WI38 (cell line): Measurements from ENCODE around the gene ERV3-1.
"Not testable (repeated sequence)": the region's sequence is repeated elsewhere in the genome, so short reads cannot be mapped to it uniquely, and the experiment has no call there.

Source experiments
- H3K4me3 ChIP-seq: 2 replicates; pipeline ENCODE4 v1.5.1; 2011; ENCODE audit warnings: low read depth, mild to moderate bottlenecking, control low read depth, low read length
- TF ChIP-seq, protein P1 (sequence below): IDR thresholded peaks from 2 replicates; pipeline ENCODE4 v1.5.1; 2012; ENCODE audit warnings: low read depth, mild to moderate bottlenecking, control low read depth, low read length

Gene ERV3-1, protein sequence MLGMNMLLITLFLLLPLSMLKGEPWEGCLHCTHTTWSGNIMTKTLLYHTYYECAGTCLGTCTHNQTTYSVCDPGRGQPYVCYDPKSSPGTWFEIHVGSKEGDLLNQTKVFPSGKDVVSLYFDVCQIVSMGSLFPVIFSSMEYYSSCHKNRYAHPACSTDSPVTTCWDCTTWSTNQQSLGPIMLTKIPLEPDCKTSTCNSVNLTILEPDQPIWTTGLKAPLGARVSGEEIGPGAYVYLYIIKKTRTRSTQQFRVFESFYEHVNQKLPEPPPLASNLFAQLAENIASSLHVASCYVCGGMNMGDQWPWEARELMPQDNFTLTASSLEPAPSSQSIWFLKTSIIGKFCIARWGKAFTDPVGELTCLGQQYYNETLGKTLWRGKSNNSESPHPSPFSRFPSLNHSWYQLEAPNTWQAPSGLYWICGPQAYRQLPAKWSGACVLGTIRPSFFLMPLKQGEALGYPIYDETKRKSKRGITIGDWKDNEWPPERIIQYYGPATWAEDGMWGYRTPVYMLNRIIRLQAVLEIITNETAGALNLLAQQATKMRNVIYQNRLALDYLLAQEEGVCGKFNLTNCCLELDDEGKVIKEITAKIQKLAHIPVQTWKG

DNA sequence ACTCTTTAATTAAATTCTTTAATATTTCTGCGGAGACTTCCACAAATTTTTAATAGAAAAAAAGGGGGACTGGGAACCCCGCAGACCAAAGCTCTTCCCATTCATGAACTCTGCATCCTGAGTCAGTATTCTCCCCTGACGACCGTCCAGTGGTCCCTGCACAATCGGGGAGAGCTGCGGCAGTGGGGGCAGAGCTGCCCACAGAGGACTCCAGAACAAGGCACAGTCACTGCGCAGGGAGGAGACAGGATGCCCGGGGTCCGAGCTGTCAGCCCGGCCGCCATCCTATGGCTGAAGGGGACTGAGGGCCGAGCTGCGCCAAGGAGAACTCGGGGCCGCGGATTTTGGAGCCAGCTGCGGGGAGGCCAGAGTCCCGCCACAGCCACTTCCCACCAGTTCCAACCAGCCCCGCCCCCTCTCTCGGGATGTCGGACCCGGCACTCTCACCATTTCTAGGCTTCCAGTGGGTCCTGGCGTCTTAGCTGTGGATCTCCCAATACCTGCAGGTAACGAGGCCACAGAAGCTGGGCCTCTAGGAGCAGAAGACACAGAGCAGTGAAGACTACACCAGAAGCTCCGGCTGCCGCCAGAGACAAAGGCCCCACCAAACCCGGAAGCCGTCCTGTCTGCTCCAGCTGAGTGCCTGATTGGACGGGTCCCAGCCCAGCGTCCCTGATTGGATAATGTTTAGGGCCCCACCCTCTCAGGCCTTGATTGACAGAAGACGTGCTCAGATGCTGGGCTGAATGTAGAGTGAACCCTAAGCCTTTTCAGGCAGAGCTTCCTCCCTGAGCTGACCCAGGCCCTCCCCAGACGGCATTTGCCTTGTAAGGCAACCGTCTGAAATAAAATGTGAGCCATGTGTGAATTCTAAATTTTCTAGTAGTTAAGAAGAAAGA, at the start of gene ERV3-1:
Gene ERV3-1, minus strand, starts transcription at position 594 of the 899 bp plus-strand sequence. CDS start 13,661 bp downstream, outside the sequence.
- peak within 1 kb of the TSS; percentile 93 for H3K4me3 ChIP-seq
- TF ChIP-seq, protein P1, sequence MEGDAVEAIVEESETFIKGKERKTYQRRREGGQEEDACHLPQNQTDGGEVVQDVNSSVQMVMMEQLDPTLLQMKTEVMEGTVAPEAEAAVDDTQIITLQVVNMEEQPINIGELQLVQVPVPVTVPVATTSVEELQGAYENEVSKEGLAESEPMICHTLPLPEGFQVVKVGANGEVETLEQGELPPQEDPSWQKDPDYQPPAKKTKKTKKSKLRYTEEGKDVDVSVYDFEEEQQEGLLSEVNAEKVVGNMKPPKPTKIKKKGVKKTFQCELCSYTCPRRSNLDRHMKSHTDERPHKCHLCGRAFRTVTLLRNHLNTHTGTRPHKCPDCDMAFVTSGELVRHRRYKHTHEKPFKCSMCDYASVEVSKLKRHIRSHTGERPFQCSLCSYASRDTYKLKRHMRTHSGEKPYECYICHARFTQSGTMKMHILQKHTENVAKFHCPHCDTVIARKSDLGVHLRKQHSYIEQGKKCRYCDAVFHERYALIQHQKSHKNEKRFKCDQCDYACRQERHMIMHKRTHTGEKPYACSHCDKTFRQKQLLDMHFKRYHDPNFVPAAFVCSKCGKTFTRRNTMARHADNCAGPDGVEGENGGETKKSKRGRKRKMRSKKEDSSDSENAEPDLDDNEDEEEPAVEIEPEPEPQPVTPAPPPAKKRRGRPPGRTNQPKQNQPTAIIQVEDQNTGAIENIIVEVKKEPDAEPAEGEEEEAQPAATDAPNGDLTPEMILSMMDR = no peak

DNA sequence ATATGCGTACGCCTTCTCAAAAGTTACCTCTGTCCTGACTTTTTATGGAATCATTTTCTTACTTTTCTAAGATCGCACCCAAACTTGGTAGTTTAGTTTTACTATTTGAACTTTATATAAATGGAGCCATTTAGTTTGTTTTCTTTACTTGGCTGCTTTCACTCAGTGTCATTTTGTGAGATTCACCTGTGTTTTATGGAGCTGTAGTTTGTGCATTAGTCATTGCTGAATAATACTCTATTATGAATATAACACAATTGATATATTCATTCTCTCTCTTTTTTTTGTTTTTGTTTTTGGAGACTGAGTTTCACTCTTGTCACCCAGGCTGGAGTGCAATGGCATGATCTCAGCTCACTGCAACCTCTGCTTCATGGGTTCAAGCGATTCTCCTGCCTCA, 49.3 kb upstream of the ERV3-1 start:
- not testable (repeated sequence) for H3K4me3 ChIP-seq

DNA sequence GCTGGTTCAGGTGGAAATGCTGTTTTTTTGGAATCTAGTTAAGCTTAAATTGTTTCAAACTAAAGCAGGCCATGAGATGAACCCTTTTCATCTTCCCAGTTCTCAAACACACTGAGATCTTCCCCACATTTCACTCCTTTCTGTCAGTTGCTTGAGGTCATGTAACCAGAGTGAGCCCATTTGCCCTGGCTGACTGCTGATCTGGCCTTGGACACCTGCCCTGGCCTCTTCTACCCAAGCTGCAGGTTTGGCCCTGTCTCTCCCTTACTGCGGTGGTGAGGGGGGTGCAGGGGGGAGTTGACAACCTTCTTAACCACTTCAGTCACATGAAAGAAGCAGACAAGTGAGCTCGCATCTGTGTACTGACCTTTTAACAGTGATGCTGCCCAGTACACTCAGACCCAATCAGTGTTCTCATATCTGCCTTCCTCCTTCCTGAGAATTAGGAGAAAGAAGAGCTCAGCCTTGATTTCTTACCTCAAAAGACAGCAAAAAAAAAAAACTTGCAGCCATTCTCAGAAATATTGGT, 48.0 kb upstream of the ERV3-1 start:
- not testable (repeated sequence) for H3K4me3 ChIP-seq

DNA sequence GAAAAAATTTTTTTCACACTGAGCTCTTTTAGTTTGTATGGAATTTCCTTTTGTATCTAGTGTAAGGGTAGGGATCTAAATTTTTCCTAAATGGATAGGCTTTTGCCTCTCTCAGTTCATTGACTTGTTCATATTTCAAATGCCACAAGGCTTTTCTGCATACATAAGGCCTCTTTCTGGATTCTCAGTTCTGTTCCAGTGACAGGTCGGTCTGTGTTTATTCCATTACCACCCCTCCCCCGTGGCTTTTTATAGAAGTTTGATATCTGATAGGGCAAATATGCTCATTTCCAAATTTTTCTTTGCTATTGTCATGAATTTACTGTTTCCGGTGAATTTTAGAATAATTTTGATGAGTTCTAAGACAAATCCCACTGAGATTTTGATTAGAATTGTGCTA, 45.2 kb upstream of the ERV3-1 start:
- H3K4me3 ChIP-seq = not testable (repeated sequence)

DNA sequence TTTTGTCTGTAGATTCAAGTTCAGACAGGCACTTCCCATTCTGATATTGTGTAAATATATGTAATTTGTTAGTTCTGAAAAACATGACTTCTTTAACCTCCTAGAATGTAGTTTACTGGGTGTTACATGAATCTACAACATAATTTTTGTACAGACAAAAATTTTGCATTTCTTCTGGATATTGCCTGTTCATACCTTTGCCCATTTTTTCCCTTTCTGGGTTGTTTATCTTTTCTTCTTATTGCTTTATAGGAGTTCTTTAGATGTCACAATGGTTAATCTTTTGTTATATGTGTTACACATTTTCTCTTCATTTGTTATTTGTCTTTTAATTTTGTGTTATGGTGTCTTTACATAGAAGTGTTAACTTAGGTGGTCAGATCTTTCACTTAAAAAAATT, 44.7 kb upstream of the ERV3-1 start:
- H3K4me3 ChIP-seq = not testable (repeated sequence)

DNA sequence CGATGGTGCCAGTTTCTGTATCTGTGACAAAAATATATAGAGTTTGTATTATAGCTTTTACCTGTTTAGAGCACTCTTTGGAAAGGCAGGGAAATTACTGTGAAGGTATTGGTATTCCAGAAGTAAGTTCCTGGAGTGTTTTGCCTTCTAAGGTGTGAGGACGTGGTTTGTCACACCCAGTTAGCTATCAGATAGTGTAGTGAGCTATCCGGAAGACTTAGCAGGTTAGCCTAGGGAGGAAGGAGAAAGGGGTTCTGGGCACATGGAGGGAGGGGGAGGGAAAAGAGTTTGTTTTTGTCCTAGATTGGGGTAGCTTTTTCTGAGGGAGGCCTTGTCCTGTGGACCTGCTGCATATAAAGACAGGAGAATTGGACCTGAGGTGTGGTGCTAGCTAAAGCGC, 39.8 kb upstream of the ERV3-1 start:
- H3K4me3 ChIP-seq = not testable (repeated sequence)

DNA sequence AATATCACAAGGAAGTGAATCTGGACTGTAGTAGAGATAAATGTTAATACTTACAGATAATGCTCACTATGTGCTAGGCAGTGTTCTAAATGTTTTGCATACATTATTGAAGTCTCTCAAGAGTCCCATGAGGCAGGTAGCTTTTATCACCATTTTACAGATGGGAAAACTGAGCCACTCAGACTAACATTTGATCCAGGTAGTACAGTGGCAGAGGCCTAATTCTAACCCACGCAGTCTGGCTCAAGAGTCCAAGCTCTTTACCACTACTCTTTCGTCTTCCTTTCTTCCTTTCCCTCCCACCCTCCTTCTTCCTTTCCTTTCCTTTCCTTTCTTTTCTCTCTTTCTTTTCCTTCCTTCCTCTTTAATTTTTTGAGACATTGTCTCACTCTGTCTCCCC, 39.1 kb upstream of the ERV3-1 start:
- not testable (repeated sequence) for H3K4me3 ChIP-seq

DNA sequence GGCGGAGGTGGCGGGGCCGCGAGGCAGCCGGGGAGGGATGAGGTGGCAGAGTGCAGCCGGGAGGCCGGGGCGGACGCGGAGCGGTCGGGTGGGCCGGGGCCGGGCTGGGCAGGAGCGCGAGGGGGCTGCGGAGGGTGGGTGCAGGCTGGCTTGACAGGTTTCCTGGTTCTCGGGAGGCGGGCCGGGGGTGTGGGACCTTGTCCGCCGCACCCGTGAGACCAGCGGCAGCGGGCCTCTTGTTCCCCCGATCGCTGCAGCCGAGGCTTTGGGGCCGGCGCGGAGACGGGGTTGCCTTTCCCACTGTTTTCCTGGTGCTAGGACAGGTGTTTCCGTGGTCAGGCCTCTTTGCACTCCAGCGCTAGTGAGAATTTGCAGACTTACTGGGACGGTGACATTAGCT, 32.3 kb upstream of the ERV3-1 start:
- peak overlapping the region; percentile 75 for H3K4me3 ChIP-seq

DNA sequence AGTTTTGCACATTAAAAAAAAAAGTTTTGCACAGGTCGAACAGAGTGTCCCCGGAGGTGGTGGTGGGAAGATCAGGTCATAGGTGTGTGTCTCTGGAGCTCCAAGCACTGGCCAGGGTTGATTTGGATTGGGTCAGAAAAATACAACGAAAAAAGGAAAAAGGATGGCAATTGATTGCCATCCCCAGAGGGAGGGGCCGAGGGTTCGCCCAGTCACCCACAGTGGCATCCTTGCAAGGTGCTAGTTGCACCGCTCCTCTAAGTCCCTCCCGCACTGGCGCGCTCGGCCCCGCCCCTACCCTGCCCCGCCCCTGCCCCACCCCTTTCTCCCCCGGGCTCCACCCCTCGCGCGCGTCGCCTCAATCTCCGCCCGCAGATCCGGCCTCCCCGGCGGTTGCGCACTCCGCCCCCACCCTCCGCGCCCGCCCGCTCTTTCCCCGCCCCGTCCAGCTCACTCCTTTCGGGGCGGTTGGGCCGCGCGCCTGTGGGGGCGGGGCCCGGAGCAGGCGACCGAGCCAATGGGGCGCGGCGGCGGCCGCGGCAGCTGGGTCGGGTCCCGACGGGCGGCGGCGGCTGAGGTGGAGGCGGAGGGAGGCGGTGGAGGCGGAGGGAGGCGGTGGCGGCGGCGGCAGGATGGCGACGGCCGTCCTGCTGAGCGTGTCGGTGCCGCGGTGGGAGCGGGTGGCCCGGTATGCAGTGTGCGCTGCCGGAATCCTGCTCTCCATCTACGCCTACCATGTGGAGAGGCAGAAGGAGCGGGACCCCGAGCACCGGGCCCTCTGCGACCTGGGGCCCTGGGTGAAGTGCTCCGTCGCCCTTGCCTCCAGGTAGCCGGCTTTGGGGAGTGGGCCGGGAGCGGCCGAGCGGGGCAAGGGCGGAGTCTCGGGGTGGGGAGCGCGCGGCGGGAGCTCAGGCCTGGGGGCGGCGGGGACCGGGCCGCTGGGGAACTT, 31.5 kb upstream of the ERV3-1 start:
- H3K4me3 ChIP-seq = peak overlapping the region; percentile 75
- TF ChIP-seq, protein P1 = no peak

DNA sequence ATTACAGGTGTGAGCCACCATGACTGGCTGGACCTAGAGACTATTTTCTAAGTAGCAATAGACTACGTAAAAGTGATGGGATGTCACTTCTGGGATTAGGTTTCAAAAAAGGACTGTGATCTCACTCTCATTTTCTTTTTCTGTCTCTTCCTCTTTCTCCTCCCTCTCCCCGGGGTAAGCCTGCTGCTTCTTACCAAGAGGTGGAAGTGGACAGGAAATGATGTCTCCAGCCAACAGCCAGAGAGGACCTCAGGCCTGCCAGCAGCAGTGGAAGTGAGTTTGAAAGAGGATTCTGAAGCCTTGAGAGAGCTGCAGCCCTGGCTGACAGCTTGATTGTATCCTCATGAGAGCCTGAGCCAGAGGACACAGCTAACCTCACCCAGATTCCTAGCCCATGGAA, 30.0 kb upstream of the ERV3-1 start:
- H3K4me3 ChIP-seq = not testable (repeated sequence)

DNA sequence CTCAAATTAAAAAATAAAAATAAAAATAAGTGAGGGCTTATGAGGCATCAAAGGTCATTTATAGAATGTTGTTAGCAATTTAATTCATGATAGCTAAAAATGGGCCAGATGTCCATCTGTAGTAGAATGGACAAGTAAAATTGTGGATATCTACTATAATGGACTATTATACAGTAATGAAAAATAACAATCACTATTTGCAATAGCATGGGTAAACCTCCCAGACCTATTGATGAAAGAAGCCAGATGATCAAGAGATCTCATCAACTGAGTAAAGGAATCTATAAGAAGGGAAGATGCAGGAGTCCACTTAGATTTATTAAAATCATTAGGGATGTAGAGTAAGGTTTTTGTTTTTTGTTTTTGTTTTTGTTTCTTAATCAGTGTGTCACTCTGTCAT, 29.0 kb upstream of the ERV3-1 start:
- H3K4me3 ChIP-seq = not testable (repeated sequence)

DNA sequence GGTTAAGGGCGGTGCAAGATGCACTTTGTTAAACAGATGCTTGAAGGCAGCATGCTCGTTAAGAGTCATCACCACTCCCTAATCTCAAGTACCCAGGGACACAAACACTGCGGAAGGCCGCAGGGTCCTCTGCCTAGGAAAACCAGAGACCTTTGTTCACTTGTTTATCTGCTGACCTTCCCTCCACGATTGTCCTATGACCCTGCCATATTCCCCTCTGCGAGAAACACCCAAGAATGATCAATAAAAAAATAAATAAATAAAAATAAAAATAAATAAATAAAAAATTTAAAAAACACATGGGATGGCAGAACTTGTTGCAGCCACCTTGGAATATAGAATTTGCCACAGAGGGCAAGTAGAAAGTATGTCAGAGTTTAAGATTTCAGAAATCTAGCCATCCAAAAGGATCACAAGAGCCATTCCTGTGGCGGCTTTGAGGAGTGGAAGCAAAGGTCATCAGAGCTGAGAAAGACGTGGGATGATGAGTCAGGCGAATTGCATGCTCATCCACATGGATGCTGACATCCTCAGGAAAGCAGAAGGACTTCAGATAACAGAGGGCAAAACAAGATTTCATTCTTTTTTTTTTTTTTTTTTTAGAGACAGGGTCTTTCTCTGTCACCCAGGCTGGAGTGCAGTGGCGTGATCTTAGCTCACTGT, 27.8 kb upstream of the ERV3-1 start:
- not testable (repeated sequence) for H3K4me3 ChIP-seq

DNA sequence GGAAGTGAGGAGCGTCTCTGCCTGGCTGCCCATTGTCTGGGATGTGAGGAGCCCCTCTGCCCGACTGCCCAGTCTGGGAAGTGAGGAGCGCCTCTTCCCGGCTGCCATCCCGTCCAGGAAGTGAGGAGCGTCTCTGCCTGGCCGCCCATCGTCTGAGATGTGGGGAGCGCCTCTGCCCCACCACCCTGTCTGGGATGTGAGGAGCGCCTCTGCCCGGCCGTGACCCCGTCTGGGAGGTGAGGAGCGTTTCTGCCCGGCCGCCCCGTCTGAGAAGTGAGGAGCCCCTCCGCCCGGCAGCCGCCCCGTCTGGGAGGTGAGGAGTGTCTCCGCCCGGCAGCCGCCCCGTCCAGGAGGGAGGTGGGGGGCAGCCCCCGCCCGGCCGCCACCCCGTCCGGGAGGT, 26.9 kb upstream of the ERV3-1 start:
- H3K4me3 ChIP-seq = not testable (repeated sequence)

DNA sequence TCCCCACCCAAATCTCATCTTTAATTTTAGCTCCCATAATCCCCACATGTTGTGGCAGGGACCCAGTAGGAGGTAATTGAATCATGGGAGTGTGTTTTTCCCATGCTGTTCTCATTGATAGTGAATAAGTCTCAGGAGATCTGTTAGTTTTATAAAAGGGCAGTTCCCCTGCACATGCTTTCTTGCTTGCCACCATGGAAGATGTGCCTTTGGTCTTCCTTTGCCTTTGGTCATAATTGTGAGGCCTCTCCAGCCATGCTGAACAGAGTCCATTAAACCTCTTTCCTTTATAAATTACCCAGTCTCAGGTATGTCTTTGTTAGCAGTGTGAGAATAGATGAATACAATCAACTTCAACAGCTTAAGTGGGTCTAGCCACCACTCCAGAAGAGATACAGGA, 18.5 kb upstream of the ERV3-1 start:
- not testable (repeated sequence) for H3K4me3 ChIP-seq

DNA sequence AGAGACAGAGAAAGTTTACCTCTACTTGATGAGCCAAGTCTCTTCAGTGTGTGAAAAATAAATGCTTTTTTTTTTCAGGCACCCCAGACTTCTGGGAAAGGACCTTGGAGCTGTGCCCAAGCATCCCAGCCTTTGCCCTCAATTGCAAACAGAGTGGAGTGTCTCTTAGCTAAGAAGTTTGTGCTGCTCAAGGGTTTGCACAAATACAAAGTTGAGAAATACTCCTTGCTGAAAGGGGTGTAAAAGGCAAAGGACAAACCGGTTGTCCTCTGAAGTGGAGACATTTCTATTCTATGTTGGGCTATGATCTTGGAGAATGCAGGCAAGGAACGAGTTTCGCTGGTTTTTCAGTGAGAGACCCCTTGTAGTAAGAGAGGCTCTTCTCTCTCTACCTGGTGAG, 14.5 kb upstream of the ERV3-1 start:
- not testable (repeated sequence) for H3K4me3 ChIP-seq

DNA sequence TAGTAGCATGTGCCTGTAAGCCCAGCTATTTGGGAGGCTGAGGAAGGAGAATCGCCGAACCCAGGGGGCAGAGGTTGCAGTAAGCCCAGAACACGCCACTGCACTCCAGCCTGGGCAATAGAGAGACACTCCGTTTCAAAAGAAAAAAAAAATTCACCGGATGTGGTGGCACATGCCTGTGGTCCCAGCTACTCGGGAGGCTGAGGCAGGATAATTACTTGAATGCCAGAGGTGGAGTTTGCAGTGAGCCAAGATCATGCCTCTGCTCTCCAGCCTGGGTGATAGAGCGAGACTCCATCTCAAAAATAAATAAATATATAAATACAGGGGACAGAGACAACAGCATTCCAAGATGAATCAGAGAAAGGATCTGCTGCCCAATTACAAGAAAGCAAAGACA, 3.4 kb upstream of the ERV3-1 start:
- not testable (repeated sequence) for H3K4me3 ChIP-seq
